WTC11 (cell line): Measurements from ENCODE around the gene ATP2A2. TPM values are rescaled to one million over a fixed set of nuclear protein-coding genes. Genes with fewer than 3 reads are reported as not detected.
A peak's percentile ranks its signal among the peaks of the same experiment; 100 is the strongest.

ENCODE experiments used
- ATAC-seq: fragments of 200-7000 bp; cut with Tn5 transposase; 2 replicates; pipeline ENCODE4 v1.10.0; 2021; ENCODE audit warnings: mild to moderate bottlenecking, moderate library complexity
- CTCF ChIA-PET: fragments of 300-600 bp; sonication (Branson Sonifier 250); formaldehyde crosslinking; loops from one replicate; lab custom pipeline; 2021; ENCODE audit warnings: antibody characterized with exemption; lab: Charles Lee
- POLR2A ChIA-PET: fragments of 350-600 bp; sonication (Branson Sonifier 250); formaldehyde crosslinking; loops from one replicate; lab custom pipeline; 2021; ENCODE audit warnings: antibody characterized with exemption; lab: Charles Lee
- DNase-seq: peaks from one replicate; pipeline ENCODE4 v3.0.0; 2021; ENCODE audit warnings: low spot score
- H3K27ac Mint-ChIP-seq: 2 replicates; pipeline ENCODE4 v1.8.0; 2021; ENCODE audit warnings: mixed read lengths
- H3K27me3 Mint-ChIP-seq: 2 replicates; pipeline ENCODE4 v1.8.0; 2021; ENCODE audit warnings: low read depth, mild to moderate bottlenecking, moderate library complexity, mixed read lengths
- H3K36me3 Mint-ChIP-seq: 2 replicates; pipeline ENCODE4 v1.8.0; 2021; ENCODE audit warnings: mixed read lengths
- H3K4me1 Mint-ChIP-seq: 2 replicates; pipeline ENCODE4 v1.8.0; 2022; ENCODE audit warnings: mixed read lengths
- H3K4me3 Mint-ChIP-seq: 2 replicates; pipeline ENCODE4 v1.8.0; 2021; ENCODE audit warnings: mild to moderate bottlenecking, moderate library complexity, mixed read lengths
- H3K9me3 Mint-ChIP-seq: 2 replicates; pipeline ENCODE4 v1.8.0; 2021; ENCODE audit warnings: mixed read lengths
- CBFB ChIP-seq: sonication (generic); formaldehyde crosslinking; IDR thresholded peaks from 2 replicates; pipeline ENCODE4 v1.8.1; 2022; ENCODE audit warnings: mild to moderate bottlenecking, low read depth, missing genetic modification reagents
- CDX4 ChIP-seq: fragments of 250-450 bp; sonication (Bioruptor Pico); IDR thresholded peaks from 2 replicates; pipeline ENCODE4 v1.9.0; 2021; ENCODE audit warnings: moderate library complexity, mild to moderate bottlenecking, inconsistent platforms, borderline replicate concordance
- E2F5 ChIP-seq: sonication (generic); formaldehyde crosslinking; IDR thresholded peaks from 2 replicates; pipeline ENCODE4 v1.8.1; 2022; ENCODE audit warnings: mild to moderate bottlenecking, moderate library complexity, missing genetic modification reagents
- IRF2 ChIP-seq: sonication (generic); formaldehyde crosslinking; IDR thresholded peaks from 2 replicates; pipeline ENCODE4 v1.8.0; 2022; ENCODE audit warnings: low read depth, missing genetic modification reagents, borderline replicate concordance
- MXD4 ChIP-seq: fragments of 250-450 bp; sonication (Bioruptor Pico); IDR thresholded peaks from 2 replicates; pipeline ENCODE4 v1.8.0; 2021; ENCODE audit warnings: mild to moderate bottlenecking, moderate library complexity, borderline replicate concordance
- NFE2L1 ChIP-seq: sonication (generic); formaldehyde crosslinking; IDR thresholded peaks from 2 replicates; pipeline ENCODE4 v1.8.1; 2023; ENCODE audit warnings: missing genetic modification reagents
- NR1H2 ChIP-seq: sonication (generic); formaldehyde crosslinking; IDR thresholded peaks from 2 replicates; pipeline ENCODE4 v1.9.0; 2021; ENCODE audit warnings: mild to moderate bottlenecking, moderate library complexity, missing genetic modification reagents
- RELA ChIP-seq: sonication (generic); formaldehyde crosslinking; IDR thresholded peaks from 2 replicates; pipeline ENCODE4 v1.8.1; 2022; ENCODE audit warnings: missing genetic modification reagents, mild to moderate bottlenecking, borderline replicate concordance
- RORB ChIP-seq: fragments of 250-450 bp; sonication (Bioruptor Pico); IDR thresholded peaks from 2 replicates; pipeline ENCODE4 v1.9.0; 2021; ENCODE audit warnings: mild to moderate bottlenecking
- SMAD3 ChIP-seq: sonication (generic); formaldehyde crosslinking; IDR thresholded peaks from 2 replicates; pipeline ENCODE4 v1.8.0; 2022; ENCODE audit warnings: missing genetic modification reagents, mild to moderate bottlenecking, borderline replicate concordance
- SOX15 ChIP-seq: fragments of 250-450 bp; sonication (Bioruptor Pico); IDR thresholded peaks from 2 replicates; pipeline ENCODE4 v1.9.0; 2021; ENCODE audit warnings: mild to moderate bottlenecking
- SP1 ChIP-seq: sonication (generic); formaldehyde crosslinking; conservative IDR thresholded peaks from 2 replicates; pipeline ENCODE4 v1.8.1; 2022; ENCODE audit warnings: missing genetic modification reagents
- TEAD1 ChIP-seq: sonication (generic); formaldehyde crosslinking; IDR thresholded peaks from 2 replicates; pipeline ENCODE4 v1.8.0; 2022; ENCODE audit warnings: mild to moderate bottlenecking, missing genetic modification reagents
- USF2 ChIP-seq: sonication (generic); formaldehyde crosslinking; IDR thresholded peaks from 2 replicates; pipeline ENCODE4 v1.8.1; 2023; ENCODE audit warnings: mild to moderate bottlenecking, missing genetic modification reagents, moderate library complexity
- ZMAT4 ChIP-seq: fragments of 250-450 bp; sonication (Bioruptor Pico); IDR thresholded peaks from 2 replicates; pipeline ENCODE4 v1.9.0; 2021; ENCODE audit warnings: mild to moderate bottlenecking
- ZNF263 ChIP-seq: sonication (generic); formaldehyde crosslinking; IDR thresholded peaks from 2 replicates; pipeline ENCODE4 v1.8.1; 2022; ENCODE audit warnings: low read depth, mild to moderate bottlenecking, moderate library complexity, missing genetic modification reagents
- ZNF423 ChIP-seq: fragments of 250-450 bp; sonication (Bioruptor Pico); IDR thresholded peaks from 2 replicates; pipeline ENCODE4 v2.1.2; 2022; ENCODE audit warnings: mild to moderate bottlenecking, moderate library complexity
- ZNF532 ChIP-seq: fragments of 250-450 bp; sonication (Bioruptor Pico); IDR thresholded peaks from 2 replicates; pipeline ENCODE4 v1.9.0; 2021; ENCODE audit warnings: mild to moderate bottlenecking, borderline replicate concordance
- ZNF671 ChIP-seq: fragments of 250-450 bp; sonication (Bioruptor Pico); IDR thresholded peaks from 2 replicates; pipeline ENCODE4 v1.8.0; 2021; ENCODE audit warnings: mild to moderate bottlenecking
- total RNA-seq: library from RNA; stranded (reverse); gene quantifications from 3 replicates; pipeline ENCODE4 v1.2.3, GENCODE V29; 2021
- TF ChIP-seq, protein P1 (sequence below): sonication (generic); formaldehyde crosslinking; IDR thresholded peaks from 2 replicates; pipeline ENCODE4 v1.8.1; 2023; ENCODE audit warnings: mild to moderate bottlenecking, missing genetic modification reagents, moderate library complexity
- TF ChIP-seq, protein P2 (sequence below): sonication (generic); formaldehyde crosslinking; IDR thresholded peaks from 2 replicates; pipeline ENCODE4 v1.8.0; 2022; ENCODE audit warnings: mild to moderate bottlenecking, missing genetic modification reagents
- TF ChIP-seq, protein P3 (sequence below): fragments of 200-600 bp; IDR thresholded peaks from 2 replicates; pipeline ENCODE4 v1.8.0; 2022; ENCODE audit warnings: antibody characterized with exemption
- TF ChIP-seq, protein P4 (sequence below): sonication (generic); formaldehyde crosslinking; IDR thresholded peaks from 2 replicates; pipeline ENCODE4 v1.8.1; 2022; ENCODE audit warnings: low read depth, missing genetic modification reagents, borderline replicate concordance

ATP2A2 gene
- total RNA-seq, 1 experiment from 2014 or later, result 239 TPM

DNA sequence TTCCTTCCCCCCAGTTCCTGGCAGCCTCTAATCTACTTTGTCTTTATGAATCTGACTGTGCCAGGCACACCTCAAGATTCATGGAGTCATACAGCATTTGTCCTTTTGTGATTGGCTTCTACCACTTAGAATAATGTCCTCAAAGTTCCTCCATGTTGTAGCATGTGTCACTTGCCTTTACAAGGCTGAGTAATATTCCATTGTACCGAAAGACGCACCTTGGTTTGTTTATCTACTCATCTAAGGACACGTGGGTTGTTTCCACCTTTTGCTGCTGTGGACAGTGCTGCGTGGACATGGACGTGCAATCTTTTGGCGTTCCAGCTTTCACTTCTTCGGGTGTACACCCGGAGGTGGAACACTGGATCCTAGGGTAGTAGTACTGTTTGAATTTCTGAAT, 88.9 kb downstream of the ATP2A2 start:
- Mint-ChIP-seq H3K4me3 (no peak overlapping the region), H3K9me3 (no peaks in the 10 kb centered on the region), H3K27me3 (no peaks in the 10 kb centered on the region), H3K27ac (no peak overlapping the region; the same call in 1 of the 2 replicates), H3K4me1 (no peaks in the 10 kb centered on the region), H3K36me3 (peaks cover 23% of the 10 kb centered on the region)
- POLR2A ChIA-PET, result interaction anchor here (0.7 kb wide), 1 partner anchor 66 kb away, joined by 5 read pairs; no protein-coding TSS in a partner anchor
- TF ChIP-seq, protein P1, sequence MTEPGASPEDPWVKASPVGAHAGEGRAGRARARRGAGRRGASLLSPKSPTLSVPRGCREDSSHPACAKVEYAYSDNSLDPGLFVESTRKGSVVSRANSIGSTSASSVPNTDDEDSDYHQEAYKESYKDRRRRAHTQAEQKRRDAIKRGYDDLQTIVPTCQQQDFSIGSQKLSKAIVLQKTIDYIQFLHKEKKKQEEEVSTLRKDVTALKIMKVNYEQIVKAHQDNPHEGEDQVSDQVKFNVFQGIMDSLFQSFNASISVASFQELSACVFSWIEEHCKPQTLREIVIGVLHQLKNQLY, result no peak
- TF ChIP-seq, protein P2, sequence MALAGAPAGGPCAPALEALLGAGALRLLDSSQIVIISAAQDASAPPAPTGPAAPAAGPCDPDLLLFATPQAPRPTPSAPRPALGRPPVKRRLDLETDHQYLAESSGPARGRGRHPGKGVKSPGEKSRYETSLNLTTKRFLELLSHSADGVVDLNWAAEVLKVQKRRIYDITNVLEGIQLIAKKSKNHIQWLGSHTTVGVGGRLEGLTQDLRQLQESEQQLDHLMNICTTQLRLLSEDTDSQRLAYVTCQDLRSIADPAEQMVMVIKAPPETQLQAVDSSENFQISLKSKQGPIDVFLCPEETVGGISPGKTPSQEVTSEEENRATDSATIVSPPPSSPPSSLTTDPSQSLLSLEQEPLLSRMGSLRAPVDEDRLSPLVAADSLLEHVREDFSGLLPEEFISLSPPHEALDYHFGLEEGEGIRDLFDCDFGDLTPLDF, result no peak
- TF ChIP-seq IRF2 (CRISPR knock-in tag) (no peak), TEAD1 (CRISPR knock-in tag) (no peak), E2F5 (CRISPR knock-in tag) (no peak), SMAD3 (CRISPR knock-in tag) (no peak), NFE2L1 (no peak), RORB (no peak), ZMAT4 (CRISPR knock-in tag) (no peak), NR1H2 (CRISPR knock-in tag) (no peak), ZNF263 (no peak), CDX4 (CRISPR knock-in tag) (no peak)
- TF ChIP-seq, protein P3, sequence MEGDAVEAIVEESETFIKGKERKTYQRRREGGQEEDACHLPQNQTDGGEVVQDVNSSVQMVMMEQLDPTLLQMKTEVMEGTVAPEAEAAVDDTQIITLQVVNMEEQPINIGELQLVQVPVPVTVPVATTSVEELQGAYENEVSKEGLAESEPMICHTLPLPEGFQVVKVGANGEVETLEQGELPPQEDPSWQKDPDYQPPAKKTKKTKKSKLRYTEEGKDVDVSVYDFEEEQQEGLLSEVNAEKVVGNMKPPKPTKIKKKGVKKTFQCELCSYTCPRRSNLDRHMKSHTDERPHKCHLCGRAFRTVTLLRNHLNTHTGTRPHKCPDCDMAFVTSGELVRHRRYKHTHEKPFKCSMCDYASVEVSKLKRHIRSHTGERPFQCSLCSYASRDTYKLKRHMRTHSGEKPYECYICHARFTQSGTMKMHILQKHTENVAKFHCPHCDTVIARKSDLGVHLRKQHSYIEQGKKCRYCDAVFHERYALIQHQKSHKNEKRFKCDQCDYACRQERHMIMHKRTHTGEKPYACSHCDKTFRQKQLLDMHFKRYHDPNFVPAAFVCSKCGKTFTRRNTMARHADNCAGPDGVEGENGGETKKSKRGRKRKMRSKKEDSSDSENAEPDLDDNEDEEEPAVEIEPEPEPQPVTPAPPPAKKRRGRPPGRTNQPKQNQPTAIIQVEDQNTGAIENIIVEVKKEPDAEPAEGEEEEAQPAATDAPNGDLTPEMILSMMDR, result no peak
- TF ChIP-seq, protein P4, sequence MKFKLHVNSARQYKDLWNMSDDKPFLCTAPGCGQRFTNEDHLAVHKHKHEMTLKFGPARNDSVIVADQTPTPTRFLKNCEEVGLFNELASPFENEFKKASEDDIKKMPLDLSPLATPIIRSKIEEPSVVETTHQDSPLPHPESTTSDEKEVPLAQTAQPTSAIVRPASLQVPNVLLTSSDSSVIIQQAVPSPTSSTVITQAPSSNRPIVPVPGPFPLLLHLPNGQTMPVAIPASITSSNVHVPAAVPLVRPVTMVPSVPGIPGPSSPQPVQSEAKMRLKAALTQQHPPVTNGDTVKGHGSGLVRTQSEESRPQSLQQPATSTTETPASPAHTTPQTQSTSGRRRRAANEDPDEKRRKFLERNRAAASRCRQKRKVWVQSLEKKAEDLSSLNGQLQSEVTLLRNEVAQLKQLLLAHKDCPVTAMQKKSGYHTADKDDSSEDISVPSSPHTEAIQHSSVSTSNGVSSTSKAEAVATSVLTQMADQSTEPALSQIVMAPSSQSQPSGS, result no peak
- ATAC-seq, result no peak
- DNase-seq, result no peak
- CTCF ChIA-PET, result no interaction called here

GRCh38 chr12:110370732-110371231, 89.7 kb downstream of the ATP2A2 start:
- CTCF ChIA-PET, result interaction anchor here (0.6 to 1.0 kb wide), 2 partner anchors 60 to 79 kb away, joined by 3 to 7 read pairs; partner anchors contain the start of gene ARPC3
- no peak overlapping the region for H3K4me3 Mint-ChIP-seq
- ATAC-seq, result peak; percentile 27
- no peak for TF ChIP-seq RELA (CRISPR knock-in tag)
- TF ChIP-seq USF2, result no peak
- TF ChIP-seq ZNF532 (CRISPR knock-in tag), result no peak
- no peak for TF ChIP-seq MXD4 (CRISPR knock-in tag)
- no peak for TF ChIP-seq SP1 (CRISPR knock-in tag)
- TF ChIP-seq SOX15, result no peak
- TF ChIP-seq, protein P1, result no peak
- TF ChIP-seq ZNF423 (CRISPR knock-in tag), result no peak
- TF ChIP-seq CBFB, result no peak
- TF ChIP-seq TEAD1 (CRISPR knock-in tag), result no peak
- TF ChIP-seq ZNF671 (CRISPR knock-in tag), result no peak

More at GRCh38 chr12:110370732-110371231, 89.7 kb downstream of the ATP2A2 start:
- H3K9me3 Mint-ChIP-seq, result no peaks in the 10 kb centered on the region
- H3K4me1 Mint-ChIP-seq, result no peaks in the 10 kb centered on the region
- peaks cover 30% of the 10 kb centered on the region for H3K36me3 Mint-ChIP-seq
- H3K27me3 Mint-ChIP-seq, result no peaks in the 10 kb centered on the region
- no peak for DNase-seq
- no peak overlapping the region for H3K27ac Mint-ChIP-seq
- POLR2A ChIA-PET, result interaction anchor here (0.6 kb wide), 1 partner anchor 25 kb away, joined by 6 read pairs; no protein-coding TSS in a partner anchor
